K562 (cell line): ENCODE results near the gene BCL7C. TPM values are rescaled to one million over a fixed set of nuclear protein-coding genes. Genes with fewer than 3 reads are reported as not detected.

ENCODE experiments used
- ATF4 ChIP-seq: fragments of 450-650 bp; formaldehyde crosslinking; IDR thresholded peaks from 2 replicates; pipeline ENCODE4 v1.4.0; 2022; ENCODE audit warnings: mild to moderate bottlenecking, moderate library complexity
- ESRRA ChIP-seq: fragments of 450-650 bp; IDR thresholded peaks from 2 replicates; pipeline ENCODE4 v1.6.1; 2014; ENCODE audit warnings: low read depth, mild to moderate bottlenecking, moderate library complexity, borderline replicate concordance
- EZH2 ChIP-seq: IDR thresholded peaks from 2 replicates; pipeline ENCODE4 v1.6.1; 2012; ENCODE audit warnings: low read depth, mild to moderate bottlenecking, inconsistent platforms, low read length, borderline replicate concordance
- HCFC1 ChIP-seq: IDR thresholded peaks from 2 replicates; pipeline ENCODE4 v1.6.1; 2012; ENCODE audit warnings: low read depth, low read length, improper control_type of control experiment
- NFE2 ChIP-seq: IDR thresholded peaks from 2 replicates; pipeline ENCODE4 v1.6.1; 2014; ENCODE audit warnings: antibody characterized with exemption, low read depth
- POLR2H ChIP-seq: IDR thresholded peaks from 2 replicates; pipeline ENCODE4 v1.6.1; 2016; ENCODE audit warnings: missing genetic modification characterization, low read depth, mild to moderate bottlenecking, control low read depth, missing compliant biosample characterization, moderate library complexity
- SMARCB1 ChIP-seq: IDR thresholded peaks from 2 replicates; pipeline ENCODE4 v1.6.1; 2011; ENCODE audit warnings: improper control_type of control experiment, low read depth; ENCODE audit not compliant: insufficient read length
- SMARCE1 ChIP-seq: fragments of 450-650 bp; IDR thresholded peaks from 2 replicates; pipeline ENCODE4 v1.7.1; 2016; ENCODE audit warnings: mild to moderate bottlenecking
- TEAD1 ChIP-seq, 2 experiments: fragments of 450-650 bp in 1 of 2; sonication (generic) in 1 of 2; formaldehyde crosslinking; IDR thresholded peaks; 2 replicates each; pipeline versions ENCODE4 v1.4.0 to v1.8.0; 2020 to 2022; ENCODE audit warnings: mild to moderate bottlenecking in 2 of 2, missing genetic modification reagents in 1 of 2
- ZNF12 ChIP-seq: sonication (generic); formaldehyde crosslinking; IDR thresholded peaks from 2 replicates; pipeline ENCODE4 v1.4.0; 2020; ENCODE audit warnings: mild to moderate bottlenecking, missing genetic modification reagents
- ZNF146 ChIP-seq: IDR thresholded peaks from one replicate; pipeline ENCODE4 v1.6.1; 2018; ENCODE audit warnings: missing compliant biosample characterization; ENCODE audit not compliant: unreplicated experiment
- ZNF175 ChIP-seq: fragments of 200-800 bp; sonication (Bioruptor generic); IDR thresholded peaks from 2 replicates; pipeline ENCODE4 v1.6.1; 2016; ENCODE audit warnings: low read depth, mild to moderate bottlenecking, missing genetic modification characterization, missing compliant biosample characterization
- polyA plus RNA-seq, 8 experiments: library from polyadenylated mRNA; depleted of rRNA in 4 of 8; stranded (reverse) in 5 of 8; unstranded in 3 of 8; fragments of >200 nt; fragmentation: Nextera tagmentation in 2 of 8; fragmentation: Illumina TruSeq in 1 of 8; extraction: Ambion mirVana in 2 of 8; extraction: Trizol in 1 of 8; gene quantifications; 2 replicates each; pipeline versions ENCODE4 v1.2.1 to v1.2.3, GENCODE V29; 2011 to 2014; ENCODE audit warnings: inconsistent platforms in 1 of 8, missing spikeins in 1 of 8
- total RNA-seq, 7 experiments: library from RNA; depleted of rRNA in 6 of 7; stranded (reverse); fragments of >200 nt in 6 of 7; fragmentation: Illumina TruSeq in 2 of 7; extraction: Trizol in 2 of 7; gene quantifications; 2 replicates each; pipeline versions ENCODE4 v1.2.1 to v1.2.3, GENCODE V29; 2011 to 2021; ENCODE audit warnings: low replicate concordance in 1 of 7
- TF ChIP-seq, protein P1 (sequence below): fragments of 250-450 bp; sonication (Bioruptor Pico); IDR thresholded peaks from 2 replicates; pipeline ENCODE4 v1.4.0; 2020; ENCODE audit warnings: mild to moderate bottlenecking
- TF ChIP-seq, protein P2 (sequence below), 2 experiments: fragments of 450-650 bp in 1 of 2; sonication (generic) in 1 of 2; formaldehyde crosslinking in 1 of 2; IDR thresholded peaks in 1 of 2; conservative IDR thresholded peaks in 1 of 2; 2 replicates each; pipeline versions ENCODE4 v1.6.1 to v1.8.1; 2016 to 2023; ENCODE audit warnings: mild to moderate bottlenecking in 2 of 2, moderate library complexity in 2 of 2, inconsistent platforms in 1 of 2, missing genetic modification reagents in 1 of 2
- TF ChIP-seq, protein P3 (sequence below), 3 experiments: fragments of 200-800 bp in 1 of 3; fragments of 250-450 bp in 1 of 3; fragments of 450-650 bp in 1 of 3; sonication (Bioruptor Pico) in 1 of 3; sonication (Bioruptor generic) in 1 of 3; formaldehyde crosslinking in 1 of 3; IDR thresholded peaks; 2 replicates each; pipeline versions ENCODE4 v1.6.1 to v1.8.0; 2016 to 2022; ENCODE audit warnings: mild to moderate bottlenecking in 2 of 3, missing genetic modification characterization in 2 of 3, missing compliant biosample characterization in 1 of 3, moderate library complexity in 1 of 3
- TF ChIP-seq, protein P4 (sequence below), 2 experiments: fragments of 200-800 bp in 1 of 2; sonication (Bioruptor generic) in 1 of 2; sonication (generic) in 1 of 2; formaldehyde crosslinking in 1 of 2; IDR thresholded peaks in 1 of 2; conservative IDR thresholded peaks in 1 of 2; 2 replicates each; pipeline versions ENCODE4 v1.5.0 to v1.6.1; 2016 to 2020; ENCODE audit warnings: missing compliant biosample characterization in 1 of 2, missing genetic modification characterization in 1 of 2, missing genetic modification reagents in 1 of 2

BCL7C gene
- total and polyA plus RNA-seq, 9 of the 15 experiments (the other 6 are each of a cell fraction or from before 2014, with no cell fraction given) = 1.7 to 85.8 (median 19.6) TPM

GRCh38 chr16:30896889-30897733 lies 3.2 kb upstream of the BCL7C start (continued):
- no peak for TF ChIP-seq EZH2
- TF ChIP-seq, protein P1, sequence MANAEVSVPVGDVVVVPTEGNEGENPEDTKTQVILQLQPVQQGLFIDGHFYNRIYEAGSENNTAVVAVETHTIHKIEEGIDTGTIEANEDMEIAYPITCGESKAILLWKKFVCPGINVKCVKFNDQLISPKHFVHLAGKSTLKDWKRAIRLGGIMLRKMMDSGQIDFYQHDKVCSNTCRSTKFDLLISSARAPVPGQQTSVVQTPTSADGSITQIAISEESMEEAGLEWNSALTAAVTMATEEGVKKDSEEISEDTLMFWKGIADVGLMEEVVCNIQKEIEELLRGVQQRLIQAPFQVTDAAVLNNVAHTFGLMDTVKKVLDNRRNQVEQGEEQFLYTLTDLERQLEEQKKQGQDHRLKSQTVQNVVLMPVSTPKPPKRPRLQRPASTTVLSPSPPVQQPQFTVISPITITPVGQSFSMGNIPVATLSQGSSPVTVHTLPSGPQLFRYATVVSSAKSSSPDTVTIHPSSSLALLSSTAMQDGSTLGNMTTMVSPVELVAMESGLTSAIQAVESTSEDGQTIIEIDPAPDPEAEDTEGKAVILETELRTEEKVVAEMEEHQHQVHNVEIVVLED (CRISPR knock-in tag) = no peak
- TF ChIP-seq, protein P2, sequence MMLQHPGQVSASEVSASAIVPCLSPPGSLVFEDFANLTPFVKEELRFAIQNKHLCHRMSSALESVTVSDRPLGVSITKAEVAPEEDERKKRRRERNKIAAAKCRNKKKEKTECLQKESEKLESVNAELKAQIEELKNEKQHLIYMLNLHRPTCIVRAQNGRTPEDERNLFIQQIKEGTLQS (IDR thresholded peaks at IDR 0.05) = no peak
- TF ChIP-seq, protein P2 (CRISPR knock-in tag; conservative IDR thresholded peaks at IDR 0.05) = no peak
- TF ChIP-seq, protein P3, sequence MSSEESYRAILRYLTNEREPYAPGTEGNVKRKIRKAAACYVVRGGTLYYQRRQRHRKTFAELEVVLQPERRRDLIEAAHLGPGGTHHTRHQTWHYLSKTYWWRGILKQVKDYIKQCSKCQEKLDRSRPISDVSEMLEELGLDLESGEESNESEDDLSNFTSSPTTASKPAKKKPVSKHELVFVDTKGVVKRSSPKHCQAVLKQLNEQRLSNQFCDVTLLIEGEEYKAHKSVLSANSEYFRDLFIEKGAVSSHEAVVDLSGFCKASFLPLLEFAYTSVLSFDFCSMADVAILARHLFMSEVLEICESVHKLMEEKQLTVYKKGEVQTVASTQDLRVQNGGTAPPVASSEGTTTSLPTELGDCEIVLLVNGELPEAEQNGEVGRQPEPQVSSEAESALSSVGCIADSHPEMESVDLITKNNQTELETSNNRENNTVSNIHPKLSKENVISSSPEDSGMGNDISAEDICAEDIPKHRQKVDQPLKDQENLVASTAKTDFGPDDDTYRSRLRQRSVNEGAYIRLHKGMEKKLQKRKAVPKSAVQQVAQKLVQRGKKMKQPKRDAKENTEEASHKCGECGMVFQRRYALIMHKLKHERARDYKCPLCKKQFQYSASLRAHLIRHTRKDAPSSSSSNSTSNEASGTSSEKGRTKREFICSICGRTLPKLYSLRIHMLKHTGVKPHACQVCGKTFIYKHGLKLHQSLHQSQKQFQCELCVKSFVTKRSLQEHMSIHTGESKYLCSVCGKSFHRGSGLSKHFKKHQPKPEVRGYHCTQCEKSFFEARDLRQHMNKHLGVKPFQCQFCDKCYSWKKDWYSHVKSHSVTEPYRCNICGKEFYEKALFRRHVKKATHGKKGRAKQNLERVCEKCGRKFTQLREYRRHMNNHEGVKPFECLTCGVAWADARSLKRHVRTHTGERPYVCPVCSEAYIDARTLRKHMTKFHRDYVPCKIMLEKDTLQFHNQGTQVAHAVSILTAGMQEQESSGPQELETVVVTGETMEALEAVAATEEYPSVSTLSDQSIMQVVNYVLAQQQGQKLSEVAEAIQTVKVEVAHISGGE (CRISPR knock-in tag; IDR thresholded peaks at IDR 0.05) = peak in 1 of 3 experiments; percentile 67; a peak in 1 of 6 replicates
- TF ChIP-seq NFE2 = no peak; the same call in 1 of the 2 replicates
- peak; percentile 99 for TF ChIP-seq HCFC1
- no peak for TF ChIP-seq SMARCB1
- peak; percentile 12; the same call in 1 of the 2 replicates for TF ChIP-seq SMARCE1
- no peak for TF ChIP-seq ZNF146 (CRISPR knock-in tag)
- 0 out of 4 replicates have a peak, but pooled peaks of 1 of the 2 experiments have one; percentile 24 for TF ChIP-seq TEAD1 (CRISPR knock-in tag; IDR thresholded peaks at IDR 0.05)
- TF ChIP-seq ATF4 (CRISPR knock-in tag) = peak; percentile 24; the same call in 1 of the 2 replicates
- TF ChIP-seq ESRRA = 0 out of 2 replicates have a peak, but pooled peaks have one; percentile 33
- no peak for TF ChIP-seq ZNF12
- TF ChIP-seq, protein P4, sequence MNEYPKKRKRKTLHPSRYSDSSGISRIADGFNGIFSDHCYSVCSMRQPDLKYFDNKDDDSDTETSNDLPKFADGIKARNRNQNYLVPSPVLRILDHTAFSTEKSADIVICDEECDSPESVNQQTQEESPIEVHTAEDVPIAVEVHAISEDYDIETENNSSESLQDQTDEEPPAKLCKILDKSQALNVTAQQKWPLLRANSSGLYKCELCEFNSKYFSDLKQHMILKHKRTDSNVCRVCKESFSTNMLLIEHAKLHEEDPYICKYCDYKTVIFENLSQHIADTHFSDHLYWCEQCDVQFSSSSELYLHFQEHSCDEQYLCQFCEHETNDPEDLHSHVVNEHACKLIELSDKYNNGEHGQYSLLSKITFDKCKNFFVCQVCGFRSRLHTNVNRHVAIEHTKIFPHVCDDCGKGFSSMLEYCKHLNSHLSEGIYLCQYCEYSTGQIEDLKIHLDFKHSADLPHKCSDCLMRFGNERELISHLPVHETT (CRISPR knock-in tag; conservative IDR thresholded peaks at IDR 0.05 in 1 of 2, IDR thresholded peaks at IDR 0.05 in 1 of 2) = peak in 1 of 2 experiments; percentile 86; a peak in 2 of 4 replicates
- peak; percentile 71; the same call in 1 of the 2 replicates for TF ChIP-seq ZNF175
- peak; percentile 84 for TF ChIP-seq POLR2H (tag)
